HepG2 (cell line): Measurements from ENCODE around the gene KDM7A. TPM values are rescaled to one million over a fixed set of nuclear protein-coding genes. Genes with fewer than 3 reads are reported as not detected.

Experiments
- ATAC-seq: fragments of 200-7000 bp; cut with Tn5 transposase; 3 replicates; pipeline ENCODE4 v1.9.1; 2020; ENCODE audit warnings: mild to moderate bottlenecking, moderate library complexity
- BruUV-seq: library from RNA; stranded (reverse); fragments of 400-500 nt; replicated peaks from 2 replicates; lab custom pipeline; 2021; lab: Mats Ljungman, UMichigan
- CTCF ChIA-PET: fragments of 300-600 bp; formaldehyde crosslinking; extraction: SDS; loops from one replicate; lab custom pipeline; 2021; ENCODE audit warnings: low total read pairs, inconsistent platforms, low intra/inter-chr PET ratio; lab: Yijun Ruan, JAX
- POLR2A ChIA-PET: fragments of 350-600 bp; sonication (Branson Sonifier 250); formaldehyde crosslinking; loops from one replicate; lab custom pipeline; 2020; ENCODE audit warnings: antibody characterized with exemption, inconsistent platforms; lab: Yijun Ruan, JAX
- DNase-seq: peaks from one replicate; pipeline ENCODE4 v3.0.0-alpha.2; 2015; ENCODE audit warnings: low spot score
- FAIRE-seq: peaks from 3 replicates; lab custom pipeline; 2011; peaks lifted over from hg19 to GRCh38; lab: Jason Lieb, UNC
- H2AFZ ChIP-seq: one replicate; pipeline ENCODE4 v1.6.1; 2011; ENCODE audit warnings: low read length, inconsistent platforms
- H3K27ac ChIP-seq: fragments of 300-600 bp; 3 replicates; pipeline ENCODE4 v1.8.0; 2011; ENCODE audit warnings: mixed run types, mild to moderate bottlenecking, mixed read lengths, low read length, inconsistent platforms; ENCODE audit not compliant: insufficient read depth; ENCODE audit errors: extremely low read length
- H3K27me3 ChIP-seq, 2 experiments: fragments of 200-600 bp in 1 of 2; 2 replicates in 1 of 2; 3 replicates in 1 of 2; pipeline versions ENCODE4 v1.6.0 to v1.8.0; 2011; ENCODE audit warnings: low read length in 2 of 2, mild to moderate bottlenecking in 2 of 2, moderate library complexity in 2 of 2, inconsistent platforms in 1 of 2; ENCODE audit not compliant: insufficient read depth in 2 of 2, control insufficient read depth in 1 of 2
- H3K36me3 ChIP-seq, 2 experiments: fragments of 200-600 bp in 1 of 2; replicated peaks in 1 of 2; 2 replicates in 1 of 2; 3 replicates in 1 of 2; pipeline versions ENCODE4 v1.5.1 to v1.8.0; 2011; ENCODE audit warnings: low read length in 2 of 2, inconsistent platforms in 1 of 2; ENCODE audit not compliant: insufficient read depth in 2 of 2, control insufficient read depth in 1 of 2
- H3K4me1 ChIP-seq: 2 replicates; pipeline ENCODE4 v1.5.1; 2012; ENCODE audit warnings: low read length, inconsistent platforms; ENCODE audit not compliant: insufficient read depth
- H3K4me2 ChIP-seq: 2 replicates; pipeline ENCODE4 v1.6.0; 2011; ENCODE audit warnings: low read depth, low read length, inconsistent platforms
- H3K4me3 ChIP-seq, 3 experiments: fragments of 200-600 bp in 1 of 3; sonication (generic), shearing (Covaris generic) in 1 of 3; replicated peaks in 1 of 3; 2 replicates each; pipeline ENCODE4 v1.5.1; 2011 to 2016; ENCODE audit warnings: low read length in 3 of 3, inconsistent platforms in 2 of 3, low read depth in 2 of 3, mild to moderate bottlenecking in 2 of 3, control low read depth in 1 of 3, mixed read lengths in 1 of 3; ENCODE audit not compliant: insufficient read depth in 1 of 3
- H3K79me2 ChIP-seq: one replicate; pipeline ENCODE4 v1.6.1; 2011; ENCODE audit warnings: low read length, inconsistent platforms; ENCODE audit not compliant: insufficient read depth
- H3K9ac ChIP-seq: 2 replicates; pipeline ENCODE4 v1.6.0; 2011; ENCODE audit warnings: mild to moderate bottlenecking, low read depth, low read length, inconsistent platforms; ENCODE audit not compliant: insufficient read depth
- H3K9me3 ChIP-seq: 2 replicates; pipeline ENCODE4 v1.5.1; 2012; ENCODE audit warnings: mild to moderate bottlenecking, low read length
- H4K20me1 ChIP-seq: 2 replicates; pipeline ENCODE4 v1.6.0; 2011; ENCODE audit warnings: inconsistent platforms, mild to moderate bottlenecking, low read length, moderate library complexity; ENCODE audit not compliant: insufficient read depth
- ATAD3A ChIP-seq: sonication (generic); formaldehyde crosslinking; IDR thresholded peaks from 2 replicates; pipeline ENCODE4 v1.4.0; 2020; ENCODE audit warnings: missing genetic modification reagents
- DBP ChIP-seq: sonication (generic); formaldehyde crosslinking; IDR thresholded peaks from 2 replicates; pipeline ENCODE4 v1.4.0; 2020; ENCODE audit warnings: missing genetic modification reagents; ENCODE audit errors: not compliant biosample characterization
- DMAP1 ChIP-seq: IDR thresholded peaks from 2 replicates; pipeline ENCODE4 v1.6.1; 2016
- DMTF1 ChIP-seq: sonication (generic); formaldehyde crosslinking; IDR thresholded peaks from 2 replicates; pipeline ENCODE4 v1.4.0; 2020; ENCODE audit warnings: mild to moderate bottlenecking, missing genetic modification reagents
- ETV6 ChIP-seq: sonication (generic); formaldehyde crosslinking; conservative IDR thresholded peaks from 2 replicates; pipeline ENCODE4 v1.4.0; 2020; ENCODE audit warnings: missing genetic modification reagents
- MATR3 ChIP-seq: sonication (generic); formaldehyde crosslinking; IDR thresholded peaks from 2 replicates; pipeline ENCODE4 v1.4.0; 2020; ENCODE audit warnings: missing genetic modification reagents
- RBM39 ChIP-seq: fragments of 200-400 bp; formaldehyde crosslinking; IDR thresholded peaks from one replicate; pipeline ENCODE4 v1.6.1; 2018; ENCODE audit warnings: antibody characterized with exemption, mild to moderate bottlenecking, low read depth, low read length; ENCODE audit not compliant: poor library complexity, severe bottlenecking
- SIX4 ChIP-seq: sonication (generic); formaldehyde crosslinking; IDR thresholded peaks from 2 replicates; pipeline ENCODE4 v1.4.0; 2020; ENCODE audit warnings: missing genetic modification reagents
- SOX6 ChIP-seq, 2 experiments: fragments of 450-650 bp in 1 of 2; sonication (generic) in 1 of 2; formaldehyde crosslinking in 1 of 2; IDR thresholded peaks; 2 replicates each; pipeline versions ENCODE4 v1.4.0 to v1.6.1; 2017 to 2020; ENCODE audit warnings: antibody characterized with exemption in 1 of 2, mild to moderate bottlenecking in 1 of 2, missing genetic modification reagents in 1 of 2
- ZBTB3 ChIP-seq: sonication (generic); formaldehyde crosslinking; IDR thresholded peaks from 2 replicates; pipeline ENCODE4 v1.4.0; 2020; ENCODE audit warnings: low read depth, mild to moderate bottlenecking, moderate library complexity, missing genetic modification reagents, borderline replicate concordance
- ZFYVE20 ChIP-seq: sonication (generic); formaldehyde crosslinking; IDR thresholded peaks from 2 replicates; pipeline ENCODE4 v1.8.0; 2023; ENCODE audit warnings: low read depth, mild to moderate bottlenecking, moderate library complexity, missing genetic modification reagents, borderline replicate concordance
- ZNF615 ChIP-seq: sonication (generic); formaldehyde crosslinking; IDR thresholded peaks from 2 replicates; pipeline ENCODE4 v1.5.0; 2020; ENCODE audit warnings: mild to moderate bottlenecking, missing genetic modification reagents, borderline replicate concordance
- ZNF619 ChIP-seq: sonication (generic); formaldehyde crosslinking; IDR thresholded peaks from 2 replicates; pipeline ENCODE4 v1.4.0; 2020; ENCODE audit warnings: mild to moderate bottlenecking, missing genetic modification reagents
- ZNF850 ChIP-seq: sonication (generic); formaldehyde crosslinking; conservative IDR thresholded peaks from 2 replicates; pipeline ENCODE4 v1.9.0; 2021; ENCODE audit warnings: mild to moderate bottlenecking, missing genetic modification reagents
- ZSCAN22 ChIP-seq: sonication (generic); formaldehyde crosslinking; IDR thresholded peaks from 2 replicates; pipeline ENCODE4 v1.4.0; 2020; ENCODE audit warnings: mild to moderate bottlenecking, missing genetic modification reagents
- in situ Hi-C: cut with HindIII; loops from 2 replicates; pipeline ENCODE4 v1.10.0; 2017; ENCODE audit warnings: low pct_unique_long_range_greater_than_20kb; ENCODE audit not compliant: extremely low pct_ligation_motif_present
- intact Hi-C: fragments of 100-400 bp; cut with micrococcal nuclease; formaldehyde crosslinking; loops from one replicate; pipeline ENCODE4 v1.10.0; 2022; ENCODE audit not compliant: unreplicated experiment
- polyA plus RNA-seq, 8 experiments: library from polyadenylated mRNA; depleted of rRNA in 3 of 8; stranded (reverse) in 7 of 8; unstranded in 1 of 8; fragments of >200 nt; fragmentation: Illumina TruSeq in 4 of 8; extraction: Trizol in 4 of 8; gene quantifications; 2 replicates each; pipeline versions ENCODE4 v1.2.1 to v1.2.3, GENCODE V29; 2011 to 2016; ENCODE audit warnings: low read depth in 4 of 8, missing spikeins in 1 of 8, mixed read lengths in 1 of 8; ENCODE audit not compliant: insufficient read depth in 1 of 8
- total RNA-seq, 5 experiments: library from RNA; depleted of rRNA; stranded (reverse); fragments of >200 nt; fragmentation: Illumina TruSeq; extraction: Trizol; gene quantifications; 2 replicates each; pipeline ENCODE4 v1.2.3, GENCODE V29; 2016; ENCODE audit warnings: low read depth in 1 of 5

KDM7A gene
- total and polyA plus RNA-seq, 2 of the 13 experiments (the other 11 are each of a cell fraction or from before 2014, with no cell fraction given): 10.8 to 16.8 TPM

DNA sequence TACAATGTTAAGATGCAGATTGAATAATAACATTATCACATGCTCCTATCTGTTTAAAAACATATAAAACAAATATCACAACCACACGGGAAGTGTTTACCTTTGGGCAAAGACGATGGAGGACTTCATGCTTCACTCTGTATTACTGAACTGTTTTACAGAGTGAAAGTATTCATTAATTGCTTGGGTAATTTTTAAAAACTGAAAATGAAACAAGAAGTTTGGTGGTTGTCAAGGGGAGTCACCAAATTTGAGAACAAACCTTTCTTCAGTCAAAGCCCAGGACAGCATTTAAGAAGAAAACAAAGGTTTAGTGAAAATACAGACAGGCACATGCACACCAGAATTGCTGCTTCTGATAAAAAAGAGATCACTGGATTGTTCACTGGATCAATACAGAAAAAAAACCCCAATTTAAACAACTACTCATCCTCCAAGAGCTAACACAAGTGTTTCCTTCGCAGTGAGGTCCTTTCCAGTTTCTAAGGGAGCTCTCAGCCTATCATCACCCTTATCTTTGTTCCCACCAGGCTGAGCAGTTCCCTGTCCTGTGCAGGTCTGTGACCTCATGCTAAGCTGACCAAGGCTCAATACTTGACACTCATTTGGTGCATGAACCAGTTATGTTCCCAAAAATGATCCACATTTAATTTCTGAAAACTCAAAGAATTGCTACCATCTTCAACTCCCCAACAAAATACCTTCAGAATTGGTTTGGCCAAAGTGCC is 122.8 kb downstream of the KDM7A start (continued):
- TF ChIP-seq DMTF1 (CRISPR knock-in tag) (no peak), DMAP1 (CRISPR knock-in tag) (no peak), SOX6 (IDR thresholded peaks at IDR 0.05) (no peak), SOX6 (CRISPR knock-in tag; IDR thresholded peaks at IDR 0.05) (no peak), SIX4 (CRISPR knock-in tag) (no peak), ATAD3A (CRISPR knock-in tag) (no peak), MATR3 (no peak)

GRCh38 chr7:140051820-140052219 is 125.0 kb downstream of the KDM7A start:
- intact Hi-C loops (no loop called here), in situ Hi-C loops (no loop called here)
- CTCF ChIA-PET: no interaction called here
- no peak overlapping the region for H3K9ac ChIP-seq
- no peaks in the 10 kb centered on the region for H4K20me1 ChIP-seq
- no peaks in the 10 kb centered on the region for H3K9me3 ChIP-seq
- peaks cover 5% of the 10 kb centered on the region for H3K79me2 ChIP-seq
- H3K27ac ChIP-seq: no peak overlapping the region
- H3K27me3 ChIP-seq: no peaks in the 10 kb centered on the region
- TF ChIP-seq RBM39: no peak
- TF ChIP-seq ZNF615 (CRISPR knock-in tag): no peak
- no peak for TF ChIP-seq ZFYVE20 (CRISPR knock-in tag)
- no peak for TF ChIP-seq ZNF619 (CRISPR knock-in tag)
- TF ChIP-seq ZSCAN22 (CRISPR knock-in tag): no peak
- no peak for TF ChIP-seq ETV6 (CRISPR knock-in tag)
- no peak for TF ChIP-seq DBP
- TF ChIP-seq ZNF850 (CRISPR knock-in tag): no peak
- no peak for TF ChIP-seq ZBTB3
- no peak overlapping the region for H3K4me3 ChIP-seq
- peaks cover 2 to 12% of the 10 kb centered on the region in 2 experiments; a peak in 4 of 5 replicates for H3K36me3 ChIP-seq
- H2AFZ ChIP-seq: no peak overlapping the region
- ATAC-seq: no peak
- BruUV-seq: no TSS peak
- peaks cover 40% of the 10 kb centered on the region for H3K4me1 ChIP-seq
- POLR2A ChIA-PET: no interaction called here
- no peak overlapping the region for H3K4me2 ChIP-seq
- FAIRE-seq: no peak
- no peak for DNase-seq
